Ishikawa (cell line): ENCODE data around the gene TYROBP.

ENCODE experiments used
- CEBPB ChIP-seq: IDR thresholded peaks from 2 replicates; pipeline ENCODE4 v1.6.1; 2012
- CREB1 ChIP-seq: IDR thresholded peaks from 2 replicates; pipeline ENCODE4 v1.6.1; 2012; ENCODE audit warnings: low read depth
- EGR1 ChIP-seq: IDR thresholded peaks from 2 replicates; pipeline ENCODE4 v1.6.1; 2012
- EP300 ChIP-seq: IDR thresholded peaks from 2 replicates; pipeline ENCODE4 v1.6.1; 2012; ENCODE audit warnings: borderline replicate concordance
- FOXM1 ChIP-seq: IDR thresholded peaks from 2 replicates; pipeline ENCODE4 v1.6.1; 2012; ENCODE audit warnings: low read depth, borderline replicate concordance
- MAX ChIP-seq: IDR thresholded peaks from 2 replicates; pipeline ENCODE4 v1.6.1; 2012
- NFIC ChIP-seq: IDR thresholded peaks from 2 replicates; pipeline ENCODE4 v1.6.1; 2012
- RAD21 ChIP-seq: IDR thresholded peaks from 2 replicates; pipeline ENCODE4 v1.6.1; 2012; ENCODE audit warnings: low read depth
- REST ChIP-seq: IDR thresholded peaks from 2 replicates; pipeline ENCODE4 v1.6.1; 2012; ENCODE audit warnings: low read depth, mild to moderate bottlenecking
- TAF1 ChIP-seq: IDR thresholded peaks from 2 replicates; pipeline ENCODE4 v1.6.1; 2012; ENCODE audit warnings: low read depth, mild to moderate bottlenecking
- TCF12 ChIP-seq: IDR thresholded peaks from 2 replicates; pipeline ENCODE4 v1.6.1; 2012; ENCODE audit warnings: low read depth
- TEAD4 ChIP-seq: IDR thresholded peaks from 2 replicates; pipeline ENCODE4 v1.6.1; 2012
- USF1 ChIP-seq: IDR thresholded peaks from 2 replicates; pipeline ENCODE4 v1.6.1; 2012
- YY1 ChIP-seq: IDR thresholded peaks from 2 replicates; pipeline ENCODE4 v1.6.1; 2012; ENCODE audit warnings: low read depth
- ZBTB7A ChIP-seq: IDR thresholded peaks from 2 replicates; pipeline ENCODE4 v1.6.1; 2012; ENCODE audit warnings: low read depth

Gene TYROBP

GRCh38 chr19:35861640-35862160, 46.4 kb downstream of the TYROBP start:
- TF ChIP-seq RAD21 (no peak), FOXM1 (no peak), USF1 (no peak), CEBPB (no peak), TEAD4 (no peak), YY1 (no peak), TCF12 (no peak), CREB1 (no peak)

- TF ChIP-seq MAX (0 out of 2 replicates have a peak, but pooled peaks have one; percentile 13), ZBTB7A (no peak)
Observed at GRCh38 chr19:35860818-35861639, 47.1 kb downstream of the TYROBP start.

GRCh38 chr19:35860436-35860817, 47.7 kb downstream of the TYROBP start:
- no peak for TF ChIP-seq TCF12
- no peak for TF ChIP-seq YY1
- no peak for TF ChIP-seq CEBPB
- no peak for TF ChIP-seq TEAD4
- TF ChIP-seq TAF1 = no peak
- no peak for TF ChIP-seq NFIC
- no peak for TF ChIP-seq RAD21
- TF ChIP-seq EP300 = no peak
- no peak for TF ChIP-seq USF1
- TF ChIP-seq MAX = no peak
- TF ChIP-seq CREB1 = no peak
- TF ChIP-seq ZBTB7A = no peak

GRCh38 chr19:35859414-35859813, 48.7 kb downstream of the TYROBP start:
- no peak for TF ChIP-seq TEAD4
- TF ChIP-seq NFIC = no peak
- TF ChIP-seq YY1 = no peak
- no peak for TF ChIP-seq EGR1
- TF ChIP-seq FOXM1 = no peak
- TF ChIP-seq CREB1 = no peak
- no peak for TF ChIP-seq ZBTB7A
- TF ChIP-seq USF1 = no peak
- TF ChIP-seq MAX = no peak
- TF ChIP-seq TAF1 = no peak
- no peak for TF ChIP-seq TCF12
- TF ChIP-seq EP300 = no peak
- TF ChIP-seq CEBPB = no peak
- no peak for TF ChIP-seq REST

- TF ChIP-seq ZBTB7A = no peak
- TF ChIP-seq FOXM1 = no peak
- no peak for TF ChIP-seq EGR1
- no peak for TF ChIP-seq NFIC
- no peak for TF ChIP-seq TCF12
- TF ChIP-seq RAD21 = no peak
- TF ChIP-seq EP300 = no peak
- TF ChIP-seq REST = no peak
- no peak for TF ChIP-seq TEAD4
- TF ChIP-seq USF1 = no peak
- no peak for TF ChIP-seq YY1
- no peak for TF ChIP-seq TAF1
Observed at GRCh38 chr19:35858311-35858710, 49.8 kb downstream of the TYROBP start.
